GM23338 (cell line): Measurements from ENCODE around the gene KLHL40. TPM values are rescaled to one million over a fixed set of nuclear protein-coding genes. Genes with fewer than 3 reads are reported as not detected.
"Not testable (repeated sequence)": the region's sequence is repeated elsewhere in the genome, so short reads cannot be mapped to it uniquely, and the experiment has no call there.

ENCODE experiments used
- ATAC-seq: fragments of 200-7000 bp; cut with Tn5 transposase; 3 replicates; pipeline ENCODE4 v1.9.1; 2020
- DNase-seq: peaks from one replicate; pipeline ENCODE4 v3.0.0-alpha.2; 2015; ENCODE audit warnings: low spot score
- H2AFZ ChIP-seq: fragments of 200-600 bp; sonication (generic); 2 replicates; pipeline ENCODE4 v1.8.0; 2016; ENCODE audit warnings: antibody characterized with exemption, mild to moderate bottlenecking, moderate library complexity
- H3F3A ChIP-seq: fragments of 200-600 bp; sonication (generic); replicated peaks from 2 replicates; pipeline ENCODE4 v1.8.0; 2017; ENCODE audit warnings: antibody characterized with exemption, mixed run types, low read depth
- H3K27ac ChIP-seq: fragments of 200-600 bp; sonication (generic); 2 replicates; pipeline ENCODE4 v1.6.1; 2016; ENCODE audit warnings: low read depth
- H3K27me3 ChIP-seq: fragments of 200-600 bp; sonication (generic); 2 replicates; pipeline ENCODE4 v1.8.0; 2016; ENCODE audit warnings: mild to moderate bottlenecking, mixed run types, moderate library complexity; ENCODE audit not compliant: insufficient read depth
- H3K36me3 ChIP-seq: fragments of 200-600 bp; sonication (generic); 2 replicates; pipeline ENCODE4 v1.8.0; 2016; ENCODE audit warnings: mild to moderate bottlenecking; ENCODE audit not compliant: insufficient read depth
- H3K4me1 ChIP-seq: fragments of 200-600 bp; sonication (generic); 2 replicates; pipeline ENCODE4 v1.8.0; 2016; ENCODE audit warnings: mild to moderate bottlenecking, moderate library complexity; ENCODE audit not compliant: insufficient read depth
- H3K4me2 ChIP-seq: fragments of 200-600 bp; sonication (generic); 2 replicates; pipeline ENCODE4 v1.7.1; 2017; ENCODE audit warnings: mixed run types
- H3K4me3 ChIP-seq: fragments of 200-600 bp; sonication (generic); 2 replicates; pipeline ENCODE4 v1.6.1; 2016; ENCODE audit warnings: mixed run types
- H3K79me2 ChIP-seq: fragments of 200-600 bp; sonication (generic); replicated peaks from 2 replicates; pipeline ENCODE4 v1.8.0; 2017; ENCODE audit warnings: mild to moderate bottlenecking; ENCODE audit not compliant: insufficient read depth
- H3K9me2 ChIP-seq: fragments of 200-600 bp; sonication (generic); 2 replicates; pipeline ENCODE4 v1.8.0; 2017; ENCODE audit not compliant: insufficient read depth
- H4K20me1 ChIP-seq: fragments of 200-600 bp; sonication (generic); replicated peaks from 2 replicates; pipeline ENCODE4 v1.8.0; 2017; ENCODE audit warnings: mild to moderate bottlenecking; ENCODE audit not compliant: insufficient read depth
- H3K27ac Mint-ChIP-seq: 2 replicates; pipeline ENCODE4 v1.8.0; 2020; ENCODE audit warnings: inconsistent platforms, mild to moderate bottlenecking, moderate library complexity, mixed read lengths
- H3K27me3 Mint-ChIP-seq: 3 replicates; pipeline ENCODE4 v1.8.0; 2022; ENCODE audit warnings: low read depth, mild to moderate bottlenecking, moderate library complexity, mixed read lengths, inconsistent platforms; ENCODE audit not compliant: insufficient read depth, poor library complexity
- H3K36me3 Mint-ChIP-seq: 3 replicates; pipeline ENCODE4 v1.8.0; 2021; ENCODE audit warnings: low read depth, mild to moderate bottlenecking, inconsistent platforms, moderate library complexity, mixed read lengths
- H3K4me1 Mint-ChIP-seq: 3 replicates; pipeline ENCODE4 v1.8.0; 2020; ENCODE audit warnings: mild to moderate bottlenecking, inconsistent platforms, mixed read lengths
- H3K4me3 Mint-ChIP-seq: 3 replicates; pipeline ENCODE4 v1.8.0; 2021; ENCODE audit warnings: moderate library complexity, mild to moderate bottlenecking, inconsistent platforms, mixed read lengths
- H3K9me3 Mint-ChIP-seq: 3 replicates; pipeline ENCODE4 v1.8.0; 2020; ENCODE audit warnings: moderate library complexity, mild to moderate bottlenecking, inconsistent platforms, mixed read lengths
- EZH2 ChIP-seq: fragments of 200-600 bp; sonication (generic); IDR thresholded peaks from one replicate; pipeline ENCODE4 v1.8.0; 2017; ENCODE audit warnings: antibody characterized with exemption, mild to moderate bottlenecking, low read depth; ENCODE audit not compliant: unreplicated experiment
- EZH2phosphoT487 ChIP-seq: fragments of 200-600 bp; sonication (generic); IDR thresholded peaks from one replicate; pipeline ENCODE4 v1.8.1; 2018; ENCODE audit warnings: antibody characterized with exemption; ENCODE audit not compliant: unreplicated experiment
- JUNB ChIP-seq: IDR thresholded peaks from one replicate; pipeline ENCODE4 v1.6.1; 2016; ENCODE audit warnings: antibody characterized with exemption; ENCODE audit not compliant: unreplicated experiment
- NANOG ChIP-seq: IDR thresholded peaks from 2 replicates; pipeline ENCODE4 v1.6.1; 2016; ENCODE audit warnings: antibody characterized with exemption, borderline replicate concordance
- POLR2AphosphoS5 ChIP-seq: IDR thresholded peaks from 2 replicates; pipeline ENCODE4 v1.6.1; 2016; ENCODE audit warnings: antibody characterized with exemption, low read depth
- STAT1 ChIP-seq: IDR thresholded peaks from one replicate; pipeline ENCODE4 v1.6.1; 2016; ENCODE audit warnings: antibody characterized with exemption; ENCODE audit not compliant: unreplicated experiment
- polyA plus RNA-seq: library from polyadenylated mRNA; unstranded; fragments of >200 nt; fragmentation: Nextera tagmentation; extraction: Ambion mirVana; gene quantifications from 2 replicates; pipeline ENCODE4 v1.2.1, GENCODE V29; 2016
- total RNA-seq: library from RNA; depleted of rRNA; stranded (reverse); fragments of >200 nt; shearing (Covaris generic); gene quantifications from 2 replicates; pipeline ENCODE4 v1.2.3, GENCODE V29; 2014
- TF ChIP-seq, protein P1 (sequence below): IDR thresholded peaks from 2 replicates; pipeline ENCODE4 v1.6.1; 2016; ENCODE audit warnings: antibody characterized with exemption
- TF ChIP-seq, protein P2 (sequence below): fragments of 250-450 bp; sonication (Bioruptor Pico); IDR thresholded peaks from 2 replicates; pipeline ENCODE4 v1.5.0; 2020; ENCODE audit warnings: mild to moderate bottlenecking, moderate library complexity
- TF ChIP-seq, protein P3 (sequence below), 2 experiments: fragments of 200-600 bp in 1 of 2; sonication (generic) in 1 of 2; conservative IDR thresholded peaks; 2 replicates each; pipeline versions ENCODE4 v1.5.1 to v1.6.1; 2016 to 2017; ENCODE audit warnings: antibody characterized with exemption in 2 of 2, low read depth in 2 of 2, mild to moderate bottlenecking in 2 of 2, moderate library complexity in 1 of 2

KLHL40 gene
- total and polyA plus RNA-seq, 2 experiments from 2014 or later = not detected

DNA sequence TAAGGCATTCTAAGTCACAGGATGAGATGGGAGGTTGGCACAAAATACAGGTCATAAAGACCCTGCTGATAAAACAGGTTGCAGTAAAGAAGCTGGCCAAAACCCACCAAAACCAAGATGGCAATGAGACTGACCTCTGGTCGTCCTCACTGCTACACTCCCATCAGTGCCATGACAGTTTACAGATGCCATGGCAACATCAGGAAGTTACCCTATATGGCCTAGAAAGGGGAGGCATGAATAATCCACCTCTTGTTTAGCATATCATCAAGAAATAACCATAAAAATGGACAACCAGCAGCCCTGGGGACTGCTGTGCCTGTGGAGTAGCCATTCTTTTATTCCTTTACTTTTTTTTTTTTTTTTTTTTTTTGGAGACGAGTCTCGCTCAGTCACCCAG is 37.1 kb downstream of the KLHL40 start:
- H3K79me2 ChIP-seq, H3K4me1 Mint-ChIP-seq, H3K9me3 Mint-ChIP-seq, ATAC-seq, H3K4me3 Mint-ChIP-seq, H4K20me1 ChIP-seq, H3K9me2 ChIP-seq, DNase-seq, H3K27me3 ChIP-seq, H3K27ac ChIP-seq, H3K36me3 ChIP-seq, H3K4me3 ChIP-seq, H3K27me3 Mint-ChIP-seq, H3K36me3 Mint-ChIP-seq, H3K4me1 ChIP-seq, H3F3A ChIP-seq, H2AFZ ChIP-seq, H3K4me2 ChIP-seq, H3K27ac Mint-ChIP-seq: not testable (repeated sequence)

DNA sequence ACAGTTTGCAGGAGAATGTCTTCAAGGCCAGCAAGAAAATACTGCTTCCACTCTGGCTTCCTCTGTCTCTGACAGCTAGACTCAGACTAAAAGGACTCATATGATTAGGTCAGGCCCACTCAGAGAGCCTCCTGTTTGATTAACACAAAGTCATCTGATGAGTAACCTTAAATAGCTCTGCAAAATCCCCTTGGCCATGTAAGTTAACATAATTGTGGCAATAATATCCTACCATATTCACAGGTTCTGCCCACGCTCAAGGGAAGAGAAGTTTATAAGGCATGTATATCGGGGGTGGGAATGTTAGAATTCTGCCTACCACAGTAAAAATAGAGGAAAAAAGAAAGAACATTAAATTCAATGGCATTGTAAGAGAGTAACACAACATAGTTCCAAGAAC is 37.9 kb downstream of the KLHL40 start:
- H3K9me3 Mint-ChIP-seq = peaks cover 3% of the 10 kb centered on the region; the same call in 2 of the 3 replicates
- no peak overlapping the region for H3K27ac Mint-ChIP-seq

More for the DNA sequence above, 37.9 kb downstream of the KLHL40 start:
- peaks cover 8% of the 10 kb centered on the region for H3K4me1 Mint-ChIP-seq
- Histone ChIP-seq H3K27me3 (no peaks in the 10 kb centered on the region), H2AFZ (no peak overlapping the region), H3K79me2 (no peaks in the 10 kb centered on the region), H3K27ac (no peak overlapping the region), H3K4me1 (no peaks in the 10 kb centered on the region), H3K4me2 (no peak overlapping the region), H4K20me1 (no peaks in the 10 kb centered on the region), H3K4me3 (no peak overlapping the region), H3K36me3 (no peaks in the 10 kb centered on the region), H3K9me2 (no peaks in the 10 kb centered on the region), H3F3A (no peaks in the 10 kb centered on the region)
- H3K27me3 Mint-ChIP-seq = no peaks in the 10 kb centered on the region
- H3K4me3 Mint-ChIP-seq = no peak overlapping the region
- TF ChIP-seq POLR2AphosphoS5 (no peak), EZH2 (no peak), EZH2phosphoT487 (no peak), JUNB (no peak), STAT1 (no peak), NANOG (no peak)
- TF ChIP-seq, protein P1, sequence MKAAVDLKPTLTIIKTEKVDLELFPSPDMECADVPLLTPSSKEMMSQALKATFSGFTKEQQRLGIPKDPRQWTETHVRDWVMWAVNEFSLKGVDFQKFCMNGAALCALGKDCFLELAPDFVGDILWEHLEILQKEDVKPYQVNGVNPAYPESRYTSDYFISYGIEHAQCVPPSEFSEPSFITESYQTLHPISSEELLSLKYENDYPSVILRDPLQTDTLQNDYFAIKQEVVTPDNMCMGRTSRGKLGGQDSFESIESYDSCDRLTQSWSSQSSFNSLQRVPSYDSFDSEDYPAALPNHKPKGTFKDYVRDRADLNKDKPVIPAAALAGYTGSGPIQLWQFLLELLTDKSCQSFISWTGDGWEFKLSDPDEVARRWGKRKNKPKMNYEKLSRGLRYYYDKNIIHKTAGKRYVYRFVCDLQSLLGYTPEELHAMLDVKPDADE = no peak
- TF ChIP-seq, protein P2, sequence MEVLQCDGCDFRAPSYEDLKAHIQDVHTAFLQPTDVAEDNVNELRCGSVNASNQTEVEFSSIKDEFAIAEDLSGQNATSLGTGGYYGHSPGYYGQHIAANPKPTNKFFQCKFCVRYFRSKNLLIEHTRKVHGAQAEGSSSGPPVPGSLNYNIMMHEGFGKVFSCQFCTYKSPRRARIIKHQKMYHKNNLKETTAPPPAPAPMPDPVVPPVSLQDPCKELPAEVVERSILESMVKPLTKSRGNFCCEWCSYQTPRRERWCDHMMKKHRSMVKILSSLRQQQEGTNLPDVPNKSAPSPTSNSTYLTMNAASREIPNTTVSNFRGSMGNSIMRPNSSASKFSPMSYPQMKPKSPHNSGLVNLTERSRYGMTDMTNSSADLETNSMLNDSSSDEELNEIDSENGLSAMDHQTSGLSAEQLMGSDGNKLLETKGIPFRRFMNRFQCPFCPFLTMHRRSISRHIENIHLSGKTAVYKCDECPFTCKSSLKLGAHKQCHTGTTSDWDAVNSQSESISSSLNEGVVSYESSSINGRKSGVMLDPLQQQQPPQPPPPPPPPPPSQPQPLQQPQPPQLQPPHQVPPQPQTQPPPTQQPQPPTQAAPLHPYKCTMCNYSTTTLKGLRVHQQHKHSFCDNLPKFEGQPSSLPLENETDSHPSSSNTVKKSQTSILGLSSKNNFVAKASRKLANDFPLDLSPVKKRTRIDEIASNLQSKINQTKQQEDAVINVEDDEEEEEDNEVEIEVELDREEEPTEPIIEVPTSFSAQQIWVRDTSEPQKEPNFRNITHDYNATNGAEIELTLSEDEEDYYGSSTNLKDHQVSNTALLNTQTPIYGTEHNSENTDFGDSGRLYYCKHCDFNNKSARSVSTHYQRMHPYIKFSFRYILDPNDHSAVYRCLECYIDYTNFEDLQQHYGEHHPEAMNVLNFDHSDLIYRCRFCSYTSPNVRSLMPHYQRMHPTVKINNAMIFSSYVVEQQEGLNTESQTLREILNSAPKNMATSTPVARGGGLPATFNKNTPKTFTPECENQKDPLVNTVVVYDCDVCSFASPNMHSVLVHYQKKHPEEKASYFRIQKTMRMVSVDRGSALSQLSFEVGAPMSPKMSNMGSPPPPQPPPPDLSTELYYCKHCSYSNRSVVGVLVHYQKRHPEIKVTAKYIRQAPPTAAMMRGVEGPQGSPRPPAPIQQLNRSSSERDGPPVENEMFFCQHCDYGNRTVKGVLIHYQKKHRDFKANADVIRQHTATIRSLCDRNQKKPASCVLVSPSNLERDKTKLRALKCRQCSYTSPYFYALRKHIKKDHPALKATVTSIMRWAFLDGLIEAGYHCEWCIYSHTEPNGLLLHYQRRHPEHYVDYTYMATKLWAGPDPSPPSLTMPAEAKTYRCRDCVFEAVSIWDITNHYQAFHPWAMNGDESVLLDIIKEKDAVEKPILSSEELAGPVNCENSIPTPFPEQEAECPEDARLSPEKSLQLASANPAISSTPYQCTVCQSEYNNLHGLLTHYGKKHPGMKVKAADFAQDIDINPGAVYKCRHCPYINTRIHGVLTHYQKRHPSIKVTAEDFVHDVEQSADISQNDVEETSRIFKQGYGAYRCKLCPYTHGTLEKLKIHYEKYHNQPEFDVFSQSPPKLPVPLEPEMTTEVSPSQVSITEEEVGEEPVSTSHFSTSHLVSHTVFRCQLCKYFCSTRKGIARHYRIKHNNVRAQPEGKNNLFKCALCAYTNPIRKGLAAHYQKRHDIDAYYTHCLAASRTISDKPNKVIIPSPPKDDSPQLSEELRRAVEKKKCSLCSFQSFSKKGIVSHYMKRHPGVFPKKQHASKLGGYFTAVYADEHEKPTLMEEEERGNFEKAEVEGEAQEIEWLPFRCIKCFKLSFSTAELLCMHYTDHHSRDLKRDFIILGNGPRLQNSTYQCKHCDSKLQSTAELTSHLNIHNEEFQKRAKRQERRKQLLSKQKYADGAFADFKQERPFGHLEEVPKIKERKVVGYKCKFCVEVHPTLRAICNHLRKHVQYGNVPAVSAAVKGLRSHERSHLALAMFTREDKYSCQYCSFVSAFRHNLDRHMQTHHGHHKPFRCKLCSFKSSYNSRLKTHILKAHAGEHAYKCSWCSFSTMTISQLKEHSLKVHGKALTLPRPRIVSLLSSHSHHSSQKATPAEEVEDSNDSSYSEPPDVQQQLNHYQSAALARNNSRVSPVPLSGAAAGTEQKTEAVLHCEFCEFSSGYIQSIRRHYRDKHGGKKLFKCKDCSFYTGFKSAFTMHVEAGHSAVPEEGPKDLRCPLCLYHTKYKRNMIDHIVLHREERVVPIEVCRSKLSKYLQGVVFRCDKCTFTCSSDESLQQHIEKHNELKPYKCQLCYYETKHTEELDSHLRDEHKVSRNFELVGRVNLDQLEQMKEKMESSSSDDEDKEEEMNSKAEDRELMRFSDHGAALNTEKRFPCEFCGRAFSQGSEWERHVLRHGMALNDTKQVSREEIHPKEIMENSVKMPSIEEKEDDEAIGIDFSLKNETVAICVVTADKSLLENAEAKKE (CRISPR knock-in tag) = no peak
- TF ChIP-seq, protein P3, sequence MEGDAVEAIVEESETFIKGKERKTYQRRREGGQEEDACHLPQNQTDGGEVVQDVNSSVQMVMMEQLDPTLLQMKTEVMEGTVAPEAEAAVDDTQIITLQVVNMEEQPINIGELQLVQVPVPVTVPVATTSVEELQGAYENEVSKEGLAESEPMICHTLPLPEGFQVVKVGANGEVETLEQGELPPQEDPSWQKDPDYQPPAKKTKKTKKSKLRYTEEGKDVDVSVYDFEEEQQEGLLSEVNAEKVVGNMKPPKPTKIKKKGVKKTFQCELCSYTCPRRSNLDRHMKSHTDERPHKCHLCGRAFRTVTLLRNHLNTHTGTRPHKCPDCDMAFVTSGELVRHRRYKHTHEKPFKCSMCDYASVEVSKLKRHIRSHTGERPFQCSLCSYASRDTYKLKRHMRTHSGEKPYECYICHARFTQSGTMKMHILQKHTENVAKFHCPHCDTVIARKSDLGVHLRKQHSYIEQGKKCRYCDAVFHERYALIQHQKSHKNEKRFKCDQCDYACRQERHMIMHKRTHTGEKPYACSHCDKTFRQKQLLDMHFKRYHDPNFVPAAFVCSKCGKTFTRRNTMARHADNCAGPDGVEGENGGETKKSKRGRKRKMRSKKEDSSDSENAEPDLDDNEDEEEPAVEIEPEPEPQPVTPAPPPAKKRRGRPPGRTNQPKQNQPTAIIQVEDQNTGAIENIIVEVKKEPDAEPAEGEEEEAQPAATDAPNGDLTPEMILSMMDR (conservative IDR thresholded peaks at IDR 0.05; ENCODE audit: low read depth in 2 of 2) = no peak
- no peaks in the 10 kb centered on the region for H3K36me3 Mint-ChIP-seq
- DNase-seq (no peak), ATAC-seq (no peak)
